ENCODE data around the gene KRTAP5-2.
"Not testable (repeated sequence)": the region's sequence is repeated elsewhere in the genome, so short reads cannot be mapped to it uniquely, and the experiment has no call there.

Gene KRTAP5-2

GRCh38 chr11:1586699-1587098 lies 11.4 kb downstream of the KRTAP5-2 start:
- no peak for DNase-seq

- not testable (repeated sequence) for DNase-seq
These were observed 13.3 kb downstream of the KRTAP5-2 start, which contains the start of gene KRTAP5-1 for GRCh38 chr11:1584661-1585370. KRTAP5-1 (minus strand) TSS chr11:1585283; CDS start chr11:1585249, 34 bp downstream.

- DNase-seq, result not testable (repeated sequence)
These were observed 15.2 kb downstream of the KRTAP5-2 start for GRCh38 chr11:1582909-1583308.

- DNase-seq, result no peak
These were observed 16.1 kb downstream of the KRTAP5-2 start for GRCh38 chr11:1581976-1582375.

GRCh38 chr11:1576825-1577224 lies 21.3 kb downstream of the KRTAP5-2 start:
- DNase-seq, result no peak

- not testable (repeated sequence) for DNase-seq
These were observed 22.3 kb downstream of the KRTAP5-2 start for GRCh38 chr11:1575756-1576155.

- no peak for DNase-seq
These were observed 23.2 kb downstream of the KRTAP5-2 start for GRCh38 chr11:1574933-1575242.

GRCh38 chr11:1574238-1574932 lies 23.7 kb downstream of the KRTAP5-2 start:
- no peak for DNase-seq

- no peak for DNase-seq
These were observed 24.2 kb downstream of the KRTAP5-2 start for GRCh38 chr11:1573903-1574237.

- DNase-seq, result no peak
These were observed 24.8 kb downstream of the KRTAP5-2 start for GRCh38 chr11:1573077-1573902.

GRCh38 chr11:1572197-1573076 lies 25.7 kb downstream of the KRTAP5-2 start, which contains the start of gene DUSP8:
DUSP8 (minus strand) TSS chr11:1572271; CDS start chr11:1565826, 6,445 bp downstream.
- no peak for DNase-seq

- DNase-seq, result no peak
These were observed 26.3 kb downstream of the KRTAP5-2 start for GRCh38 chr11:1571760-1572196.

- no peak for DNase-seq
These were observed 27.0 kb downstream of the KRTAP5-2 start for GRCh38 chr11:1570896-1571759.

- DNase-seq, result no peak
These were observed 27.6 kb downstream of the KRTAP5-2 start for GRCh38 chr11:1570531-1570895.

- no peak for DNase-seq
These were observed 28.1 kb downstream of the KRTAP5-2 start for GRCh38 chr11:1570001-1570453.

- DNase-seq, result no peak
These were observed 28.8 kb downstream of the KRTAP5-2 start for GRCh38 chr11:1569251-1569780.

- no peak for DNase-seq
These were observed 29.6 kb downstream of the KRTAP5-2 start for GRCh38 chr11:1568441-1568911.

- DNase-seq, result no peak
These were observed 30.4 kb downstream of the KRTAP5-2 start for GRCh38 chr11:1567721-1568100.

GRCh38 chr11:1567052-1567720 lies 30.9 kb downstream of the KRTAP5-2 start:
- DNase-seq, result no peak

GRCh38 chr11:1566381-1567051 lies 31.6 kb downstream of the KRTAP5-2 start:
- no peak for DNase-seq
